B cell (primary cell): ENCODE data around the gene LRPPRC. TPM values are rescaled to one million over a fixed set of nuclear protein-coding genes. Genes with fewer than 3 reads are reported as not detected.

ENCODE experiments used
- ATAC-seq: fragments of 200-7000 bp; cut with Tn5 transposase; one replicate; pipeline ENCODE4 v1.10.0; 2021; ENCODE audit warnings: low read depth, mild to moderate bottlenecking, moderate number of reproducible peaks, moderate library complexity
- CTCF ChIA-PET: fragments of 350-600 bp; sonication (Branson Sonifier 250); formaldehyde crosslinking; loops from one replicate; lab custom pipeline; 2021; ENCODE audit warnings: antibody characterized with exemption, inconsistent platforms; lab: Charles Lee
- POLR2A ChIA-PET: fragments of 350-600 bp; sonication (Branson Sonifier 250); formaldehyde crosslinking; loops from one replicate; lab custom pipeline; 2021; ENCODE audit warnings: antibody characterized with exemption; lab: Charles Lee
- DNase-seq: peaks from one replicate; pipeline ENCODE4 v3.0.0; 2013
- H2AFZ ChIP-seq: 2 replicates; pipeline ENCODE4 v1.6.1; 2012; ENCODE audit warnings: mild to moderate bottlenecking, low read depth, low read length; ENCODE audit not compliant: insufficient read depth, poor library complexity, severe bottlenecking
- H3K27ac ChIP-seq, 2 donors: 1 replicate in 1 of 2; 2 replicates in 1 of 2; pipeline ENCODE4 v1.5.1; 2012 to 2013; ENCODE audit warnings: low read length in 2 of 2, mild to moderate bottlenecking in 2 of 2, moderate library complexity in 1 of 2
- H3K27me3 ChIP-seq, 4 experiments: fragments of 200-600 bp in 1 of 4; sonication (generic) in 1 of 4; replicated peaks in 1 of 4; 1 replicate in 2 of 4; 2 replicates in 2 of 4; pipeline versions ENCODE4 v1.6.1 to v1.7.0; 2013 to 2016; ENCODE audit warnings: low read length in 3 of 4, mild to moderate bottlenecking in 2 of 4, mixed read lengths in 1 of 4, moderate library complexity in 1 of 4; ENCODE audit not compliant: insufficient read depth in 4 of 4, control insufficient read depth in 3 of 4; ENCODE audit errors: control extremely low read depth in 1 of 4
- H3K36me3 ChIP-seq, 2 experiments: replicated peaks in 1 of 2; 1 replicate in 1 of 2; 2 replicates in 1 of 2; pipeline versions ENCODE4 v1.6.1 to v1.7.1; 2013; ENCODE audit warnings: low read length in 1 of 2; ENCODE audit not compliant: insufficient read depth in 2 of 2, control insufficient read depth in 1 of 2; ENCODE audit errors: control extremely low read depth in 1 of 2, extremely low read depth in 1 of 2
- H3K4me1 ChIP-seq, 2 donors: fragments of 200-600 bp in 1 of 2; sonication (generic) in 1 of 2; 1 replicate in 1 of 2; 2 replicates in 1 of 2; pipeline versions ENCODE4 v1.5.1 to v1.6.1; 2013 to 2017; ENCODE audit warnings: low read length in 2 of 2; ENCODE audit not compliant: control insufficient read depth in 2 of 2, insufficient read depth in 2 of 2
- H3K4me2 ChIP-seq: replicated peaks from 2 replicates; pipeline ENCODE3; 2012; ENCODE audit warnings: mild to moderate bottlenecking, low read depth, low read length; ENCODE audit not compliant: poor library complexity, severe bottlenecking
- H3K4me3 ChIP-seq, 5 experiments: fragments of 200-600 bp in 1 of 5; sonication (generic) in 1 of 5; 1 replicate in 3 of 5; 2 replicates in 2 of 5; pipeline versions ENCODE4 v1.5.1 to v1.7.0; 2011 to 2016; ENCODE audit warnings: low read length in 4 of 5, mild to moderate bottlenecking in 4 of 5, low read depth in 2 of 5, control low read depth in 1 of 5, moderate library complexity in 1 of 5; ENCODE audit not compliant: insufficient read depth in 1 of 5; ENCODE audit errors: control extremely low read depth in 1 of 5, extremely low read depth in 1 of 5
- H3K79me2 ChIP-seq: fragments of 200-600 bp; sonication (generic); one replicate; pipeline ENCODE4 v1.6.0; 2016; ENCODE audit warnings: low read length; ENCODE audit not compliant: control insufficient read depth, insufficient read depth
- H3K9ac ChIP-seq: fragments of 200-600 bp; sonication (generic); 2 replicates; pipeline ENCODE4 v1.6.1; 2017; ENCODE audit warnings: mild to moderate bottlenecking, low read length, moderate library complexity
- H3K9me3 ChIP-seq, 3 donors: one replicate each; pipeline versions ENCODE4 v1.6.1 to v1.7.1; 2013; ENCODE audit warnings: low read length in 2 of 3; ENCODE audit not compliant: control insufficient read depth in 2 of 3, insufficient read depth in 1 of 3; ENCODE audit errors: control extremely low read depth in 1 of 3
- H4K20me1 ChIP-seq: 2 replicates; pipeline ENCODE4 v1.6.0; 2012; ENCODE audit warnings: mild to moderate bottlenecking, low read length; ENCODE audit not compliant: insufficient read depth, control insufficient read depth, poor library complexity, severe bottlenecking
- H3K27ac Mint-ChIP-seq: one replicate; pipeline ENCODE4 v1.8.0; 2021; ENCODE audit warnings: mixed read lengths
- H3K27me3 Mint-ChIP-seq: one replicate; pipeline ENCODE4 v1.8.0; 2021; ENCODE audit warnings: mixed read lengths
- H3K4me1 Mint-ChIP-seq: one replicate; pipeline ENCODE4 v1.8.0; 2021; ENCODE audit warnings: mixed read lengths
- H3K4me3 Mint-ChIP-seq: one replicate; pipeline ENCODE4 v1.8.0; 2021; ENCODE audit warnings: mixed read lengths
- H3K9me3 Mint-ChIP-seq: one replicate; pipeline ENCODE4 v1.8.0; 2022; ENCODE audit warnings: mixed read lengths; ENCODE audit not compliant: insufficient read depth
- CTCF ChIP-seq: fragments of 200-600 bp; IDR thresholded peaks from one replicate; pipeline ENCODE4 v1.8.0; 2022; ENCODE audit warnings: antibody characterized with exemption, mild to moderate bottlenecking
- EZH2 ChIP-seq: IDR thresholded peaks from 2 replicates; pipeline ENCODE4 v1.6.1; 2012; ENCODE audit warnings: borderline replicate concordance, low read depth, mild to moderate bottlenecking, moderate library complexity, low read length; ENCODE audit not compliant: insufficient read depth, poor library complexity, severe bottlenecking
- whole genome bisulfite sequencing: methylation state at CpG from one replicate; pipeline ENCODE4 v1.1.5; 2013; ENCODE audit warnings: missing lambda C conversion rate; ENCODE audit not compliant: insufficient coverage; 5-methylcytosine and 5-hydroxymethylcytosine counted together
- intact Hi-C: fragments of 100-400 bp; cut with micrococcal nuclease; formaldehyde crosslinking; loops from one replicate; pipeline ENCODE4 v1.10.0; 2022
- polyA plus RNA-seq: library from polyadenylated mRNA; depleted of rRNA; stranded (reverse); fragments of >200 nt; gene quantifications from 2 replicates; pipeline ENCODE4 v1.2.3, GENCODE V29; 2012
- total RNA-seq, 2 donors: library from RNA; stranded (reverse); fragments of 120-200 nt in 1 of 2; gene quantifications; 1 replicate in 1 of 2; 2 replicates in 1 of 2; pipeline versions ENCODE4 v1.2.3 to v1.2.4, GENCODE V29; 2013 to 2022

The LRPPRC gene
- total and polyA plus RNA-seq, 2 donors (not counting 1 experiment from before 2014, with no cell fraction given) = 17.6 to 75.6 TPM

- Histone ChIP-seq H3K27ac (no peak overlapping the region), H3K36me3 (peaks cover 16 to 80% of the 10 kb centered on the region in 2 experiments), H3K27me3 (no peaks in the 10 kb centered on the region), H3K4me2 (no peak overlapping the region), H3K9me3 (no peaks in the 10 kb centered on the region), H2AFZ (no peak overlapping the region), H4K20me1 (no peaks in the 10 kb centered on the region), H3K4me3 (no peak overlapping the region), H3K4me1 (no peaks in the 10 kb centered on the region), H3K79me2 (no peaks in the 10 kb centered on the region), H3K9ac (no peak overlapping the region)
- TF ChIP-seq CTCF (no peak), EZH2 (no peak)
- Mint-ChIP-seq H3K27me3 (no peaks in the 10 kb centered on the region), H3K4me3 (no peak overlapping the region), H3K27ac (no peak overlapping the region), H3K9me3 (no peaks in the 10 kb centered on the region), H3K4me1 (no peaks in the 10 kb centered on the region)
- ChIA-PET CTCF (no interaction called here), POLR2A (no interaction called here)
- intact Hi-C loops = no loop called here
- ATAC-seq (no peak), DNase-seq (no peak)
- WGBS = 100% methylated on average over 2 of the region's 2 CpGs
Observed at GRCh38 chr2:43894743-43895142, 101.0 kb downstream of the LRPPRC start.

- H3K79me2 ChIP-seq = no peaks in the 10 kb centered on the region
- no peaks in the 10 kb centered on the region for H3K4me1 Mint-ChIP-seq
- no peak overlapping the region for H3K27ac Mint-ChIP-seq
- TF ChIP-seq CTCF = no peak
- TF ChIP-seq EZH2 = no peak
- no peak overlapping the region for H3K4me3 ChIP-seq
- no peak overlapping the region for H2AFZ ChIP-seq
- H3K36me3 ChIP-seq = peaks cover 19 to 85% of the 10 kb centered on the region in 2 experiments
- H3K4me3 Mint-ChIP-seq = no peak overlapping the region
- H3K27me3 Mint-ChIP-seq = no peaks in the 10 kb centered on the region
- CTCF ChIA-PET = no interaction called here
- WGBS = 100% methylated on average over 4 of the region's 4 CpGs
- no peaks in the 10 kb centered on the region for H4K20me1 ChIP-seq
- no peaks in the 10 kb centered on the region for H3K9me3 Mint-ChIP-seq
- H3K4me2 ChIP-seq = no peak overlapping the region
- H3K9ac ChIP-seq = no peak overlapping the region
- POLR2A ChIA-PET = no interaction called here
- H3K27ac ChIP-seq = no peak overlapping the region
- intact Hi-C loops = no loop called here
- no peaks in the 10 kb centered on the region for H3K4me1 ChIP-seq
- H3K27me3 ChIP-seq = no peaks in the 10 kb centered on the region
- DNase-seq (no peak), ATAC-seq (no peak)
- no peaks in the 10 kb centered on the region for H3K9me3 ChIP-seq
Observed at GRCh38 chr2:43890855-43891254, 104.9 kb downstream of the LRPPRC start.
